NB4 (cell line): Measurements from ENCODE around the gene THSD4.

Experiments
- MYC ChIP-seq: IDR thresholded peaks from 2 replicates; pipeline ENCODE4 v1.6.1; 2011; ENCODE audit warnings: low read depth, low read length
- POLR2A ChIP-seq: IDR thresholded peaks from 2 replicates; pipeline ENCODE4 v1.6.1; 2011; ENCODE audit warnings: mild to moderate bottlenecking; ENCODE audit not compliant: insufficient read length; ENCODE audit errors: extremely low read depth
- TF ChIP-seq, protein P1 (sequence below): IDR thresholded peaks from one replicate; pipeline ENCODE4 v1.5.1; 2012; ENCODE audit warnings: low read depth, low read length
- TF ChIP-seq, protein P2 (sequence below): IDR thresholded peaks from 2 replicates; pipeline ENCODE4 v1.6.1; 2011; ENCODE audit warnings: low read depth, low read length

DNA sequence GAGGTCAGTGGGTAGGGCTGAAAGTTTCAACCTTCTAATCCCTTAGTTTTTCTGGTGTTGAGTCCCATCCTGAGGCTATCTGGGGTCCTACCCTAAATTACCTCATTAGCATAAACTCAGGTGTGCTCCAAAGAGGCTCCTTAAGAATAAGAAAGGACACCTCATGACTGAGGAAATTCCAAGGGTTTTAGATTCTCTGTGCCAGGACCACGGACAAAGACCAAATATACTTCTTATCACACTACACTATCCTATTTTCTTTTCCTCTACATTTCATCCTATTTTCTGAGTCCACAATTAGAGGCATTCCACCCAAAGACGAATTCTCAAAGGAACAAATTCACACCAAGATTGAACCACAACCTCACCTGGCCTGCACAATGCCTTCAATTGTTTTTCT, 9.8 kb upstream of the THSD4 start:
- TF ChIP-seq POLR2A = no peak
- TF ChIP-seq, protein P1, sequence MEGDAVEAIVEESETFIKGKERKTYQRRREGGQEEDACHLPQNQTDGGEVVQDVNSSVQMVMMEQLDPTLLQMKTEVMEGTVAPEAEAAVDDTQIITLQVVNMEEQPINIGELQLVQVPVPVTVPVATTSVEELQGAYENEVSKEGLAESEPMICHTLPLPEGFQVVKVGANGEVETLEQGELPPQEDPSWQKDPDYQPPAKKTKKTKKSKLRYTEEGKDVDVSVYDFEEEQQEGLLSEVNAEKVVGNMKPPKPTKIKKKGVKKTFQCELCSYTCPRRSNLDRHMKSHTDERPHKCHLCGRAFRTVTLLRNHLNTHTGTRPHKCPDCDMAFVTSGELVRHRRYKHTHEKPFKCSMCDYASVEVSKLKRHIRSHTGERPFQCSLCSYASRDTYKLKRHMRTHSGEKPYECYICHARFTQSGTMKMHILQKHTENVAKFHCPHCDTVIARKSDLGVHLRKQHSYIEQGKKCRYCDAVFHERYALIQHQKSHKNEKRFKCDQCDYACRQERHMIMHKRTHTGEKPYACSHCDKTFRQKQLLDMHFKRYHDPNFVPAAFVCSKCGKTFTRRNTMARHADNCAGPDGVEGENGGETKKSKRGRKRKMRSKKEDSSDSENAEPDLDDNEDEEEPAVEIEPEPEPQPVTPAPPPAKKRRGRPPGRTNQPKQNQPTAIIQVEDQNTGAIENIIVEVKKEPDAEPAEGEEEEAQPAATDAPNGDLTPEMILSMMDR = no peak
- TF ChIP-seq, protein P2, sequence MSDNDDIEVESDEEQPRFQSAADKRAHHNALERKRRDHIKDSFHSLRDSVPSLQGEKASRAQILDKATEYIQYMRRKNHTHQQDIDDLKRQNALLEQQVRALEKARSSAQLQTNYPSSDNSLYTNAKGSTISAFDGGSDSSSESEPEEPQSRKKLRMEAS = no peak
- TF ChIP-seq MYC = no peak
